WTC11 (cell line): ENCODE data around the gene CNKSR3. TPM values are rescaled to one million over a fixed set of nuclear protein-coding genes. Genes with fewer than 3 reads are reported as not detected.

Experiments
- ATAC-seq: fragments of 200-7000 bp; cut with Tn5 transposase; 2 replicates; pipeline ENCODE4 v1.10.0; 2021; ENCODE audit warnings: mild to moderate bottlenecking, moderate library complexity
- CTCF ChIA-PET: fragments of 300-600 bp; sonication (Branson Sonifier 250); formaldehyde crosslinking; loops from one replicate; lab custom pipeline; 2021; ENCODE audit warnings: antibody characterized with exemption; lab: Charles Lee
- POLR2A ChIA-PET: fragments of 350-600 bp; sonication (Branson Sonifier 250); formaldehyde crosslinking; loops from one replicate; lab custom pipeline; 2021; ENCODE audit warnings: antibody characterized with exemption; lab: Charles Lee
- DNase-seq: peaks from one replicate; pipeline ENCODE4 v3.0.0; 2021; ENCODE audit warnings: low spot score
- H3K27ac Mint-ChIP-seq: 2 replicates; pipeline ENCODE4 v1.8.0; 2021; ENCODE audit warnings: mixed read lengths
- H3K27me3 Mint-ChIP-seq: 2 replicates; pipeline ENCODE4 v1.8.0; 2021; ENCODE audit warnings: low read depth, mild to moderate bottlenecking, moderate library complexity, mixed read lengths
- H3K36me3 Mint-ChIP-seq: 2 replicates; pipeline ENCODE4 v1.8.0; 2021; ENCODE audit warnings: mixed read lengths
- H3K4me1 Mint-ChIP-seq: 2 replicates; pipeline ENCODE4 v1.8.0; 2022; ENCODE audit warnings: mixed read lengths
- H3K4me3 Mint-ChIP-seq: 2 replicates; pipeline ENCODE4 v1.8.0; 2021; ENCODE audit warnings: mild to moderate bottlenecking, moderate library complexity, mixed read lengths
- H3K9me3 Mint-ChIP-seq: 2 replicates; pipeline ENCODE4 v1.8.0; 2021; ENCODE audit warnings: mixed read lengths
- CREM ChIP-seq: sonication (generic); formaldehyde crosslinking; IDR thresholded peaks from 2 replicates; pipeline ENCODE4 v1.8.1; 2022; ENCODE audit warnings: mild to moderate bottlenecking, missing genetic modification reagents, moderate library complexity
- GABPB1 ChIP-seq: sonication (generic); formaldehyde crosslinking; IDR thresholded peaks from 2 replicates; pipeline ENCODE4 v1.8.1; 2023; ENCODE audit warnings: mild to moderate bottlenecking, missing genetic modification reagents
- GTF2I ChIP-seq: fragments of 250-450 bp; sonication (Bioruptor Pico); conservative IDR thresholded peaks from 2 replicates; pipeline ENCODE4 v1.4.0; 2021; ENCODE audit warnings: mild to moderate bottlenecking
- JUN ChIP-seq: sonication (generic); formaldehyde crosslinking; IDR thresholded peaks from 2 replicates; pipeline ENCODE4 v1.8.0; 2023; ENCODE audit warnings: mild to moderate bottlenecking, missing genetic modification reagents
- NFATC4 ChIP-seq: fragments of 250-450 bp; sonication (Bioruptor Pico); IDR thresholded peaks from 2 replicates; pipeline ENCODE4 v1.9.0; 2021; ENCODE audit warnings: mild to moderate bottlenecking
- NFE2L1 ChIP-seq: sonication (generic); formaldehyde crosslinking; IDR thresholded peaks from 2 replicates; pipeline ENCODE4 v1.8.1; 2023; ENCODE audit warnings: missing genetic modification reagents
- NR1H2 ChIP-seq: sonication (generic); formaldehyde crosslinking; IDR thresholded peaks from 2 replicates; pipeline ENCODE4 v1.9.0; 2021; ENCODE audit warnings: mild to moderate bottlenecking, moderate library complexity, missing genetic modification reagents
- NR3C1 ChIP-seq: sonication (generic); formaldehyde crosslinking; conservative IDR thresholded peaks from 2 replicates; pipeline ENCODE4 v1.8.1; 2023; ENCODE audit warnings: low read depth, mild to moderate bottlenecking, missing genetic modification reagents
- PRRX2 ChIP-seq: fragments of 250-450 bp; sonication (Bioruptor Pico); IDR thresholded peaks from 2 replicates; pipeline ENCODE4 v1.8.0; 2021; ENCODE audit warnings: mild to moderate bottlenecking
- RORB ChIP-seq: fragments of 250-450 bp; sonication (Bioruptor Pico); IDR thresholded peaks from 2 replicates; pipeline ENCODE4 v1.9.0; 2021; ENCODE audit warnings: mild to moderate bottlenecking
- SMAD4 ChIP-seq: sonication (generic); formaldehyde crosslinking; IDR thresholded peaks from 2 replicates; pipeline ENCODE4 v1.8.0; 2022; ENCODE audit warnings: mild to moderate bottlenecking, missing genetic modification reagents
- TCF7 ChIP-seq: sonication (generic); formaldehyde crosslinking; IDR thresholded peaks from 2 replicates; pipeline ENCODE4 v1.8.0; 2022; ENCODE audit warnings: mild to moderate bottlenecking, low read depth, missing genetic modification reagents, moderate library complexity
- TP53 ChIP-seq: sonication (generic); formaldehyde crosslinking; IDR thresholded peaks from 2 replicates; pipeline ENCODE4 v1.8.1; 2023; ENCODE audit warnings: mild to moderate bottlenecking, missing genetic modification reagents
- ZBTB21 ChIP-seq: sonication (generic); formaldehyde crosslinking; IDR thresholded peaks from 2 replicates; pipeline ENCODE4 v1.8.1; 2023; ENCODE audit warnings: mild to moderate bottlenecking, missing genetic modification reagents, borderline replicate concordance
- ZNF121 ChIP-seq: sonication (generic); formaldehyde crosslinking; IDR thresholded peaks from 2 replicates; pipeline ENCODE4 v1.8.0; 2023; ENCODE audit warnings: missing genetic modification reagents
- ZNF138 ChIP-seq: sonication (generic); formaldehyde crosslinking; conservative IDR thresholded peaks from 2 replicates; pipeline ENCODE4 v1.8.1; 2022; ENCODE audit warnings: mild to moderate bottlenecking, moderate library complexity, missing genetic modification reagents
- ZNF263 ChIP-seq: sonication (generic); formaldehyde crosslinking; IDR thresholded peaks from 2 replicates; pipeline ENCODE4 v1.8.1; 2022; ENCODE audit warnings: low read depth, mild to moderate bottlenecking, moderate library complexity, missing genetic modification reagents
- ZNF416 ChIP-seq: fragments of 250-450 bp; sonication (Bioruptor Pico); IDR thresholded peaks from 2 replicates; pipeline ENCODE4 v1.9.0; 2021; ENCODE audit warnings: mild to moderate bottlenecking, inconsistent platforms
- total RNA-seq: library from RNA; stranded (reverse); gene quantifications from 3 replicates; pipeline ENCODE4 v1.2.3, GENCODE V29; 2021
- TF ChIP-seq, protein P1 (sequence below): sonication (generic); formaldehyde crosslinking; conservative IDR thresholded peaks from 2 replicates; pipeline ENCODE4 v1.8.1; 2023; ENCODE audit warnings: mild to moderate bottlenecking, low read depth, missing genetic modification reagents, moderate library complexity
- TF ChIP-seq, protein P2 (sequence below): sonication (generic); formaldehyde crosslinking; IDR thresholded peaks from 2 replicates; pipeline ENCODE4 v1.8.1; 2022; ENCODE audit warnings: missing genetic modification reagents, borderline replicate concordance
- TF ChIP-seq, protein P3 (sequence below): fragments of 250-450 bp; sonication (Bioruptor Pico); IDR thresholded peaks from 2 replicates; pipeline ENCODE4 v1.9.0; 2021; ENCODE audit warnings: moderate library complexity, mild to moderate bottlenecking, inconsistent platforms, borderline replicate concordance
- TF ChIP-seq, protein P4 (sequence below): sonication (generic); formaldehyde crosslinking; IDR thresholded peaks from 2 replicates; pipeline ENCODE4 v1.8.1; 2022; ENCODE audit warnings: mild to moderate bottlenecking, moderate library complexity, missing genetic modification reagents
- TF ChIP-seq, protein P5 (sequence below): sonication (generic); formaldehyde crosslinking; IDR thresholded peaks from 2 replicates; pipeline ENCODE4 v1.8.1; 2023; ENCODE audit warnings: mild to moderate bottlenecking, missing genetic modification reagents, moderate library complexity

CNKSR3 gene
- total RNA-seq, 1 experiment from 2014 or later: 5.7 TPM

DNA sequence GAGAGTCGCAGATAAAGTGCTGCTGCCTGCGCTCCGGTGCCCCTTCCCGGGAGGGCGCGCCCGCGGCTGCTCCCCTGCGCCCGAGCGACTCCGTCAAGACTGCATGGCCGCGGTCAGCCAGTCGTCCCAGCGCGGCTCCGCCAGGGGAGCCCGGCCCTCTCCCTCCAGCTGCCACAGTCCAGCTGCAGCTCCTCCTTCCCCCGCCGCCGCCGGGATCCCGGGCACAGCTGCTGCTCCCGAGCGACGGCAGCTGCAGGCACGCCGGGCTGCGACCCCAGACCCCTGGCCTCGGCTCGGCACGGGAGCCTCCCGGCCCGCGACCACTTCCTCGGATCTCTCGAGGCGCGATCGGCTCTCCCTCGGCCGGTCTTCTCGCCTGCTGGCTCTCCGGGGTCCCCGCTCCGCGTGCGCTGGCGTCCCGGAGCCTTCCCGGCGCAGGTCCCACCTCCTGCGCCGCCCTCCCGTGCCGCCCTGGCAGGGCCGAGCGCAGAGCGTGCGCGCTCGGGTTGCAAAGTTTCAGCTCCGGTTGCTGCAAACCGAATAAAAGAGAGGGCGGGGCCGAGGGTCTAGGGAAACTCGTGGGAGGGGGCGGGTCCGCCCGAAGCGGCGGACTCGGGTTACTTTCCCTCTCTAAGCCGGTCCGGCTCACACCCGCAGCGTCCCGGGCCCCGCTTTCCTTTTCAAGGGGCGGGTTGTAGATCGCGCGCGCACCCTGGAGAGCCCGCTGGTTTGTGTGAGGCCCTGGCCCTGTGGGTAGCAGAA is at the start of gene CNKSR3 (continued):
- TF ChIP-seq, protein P1, sequence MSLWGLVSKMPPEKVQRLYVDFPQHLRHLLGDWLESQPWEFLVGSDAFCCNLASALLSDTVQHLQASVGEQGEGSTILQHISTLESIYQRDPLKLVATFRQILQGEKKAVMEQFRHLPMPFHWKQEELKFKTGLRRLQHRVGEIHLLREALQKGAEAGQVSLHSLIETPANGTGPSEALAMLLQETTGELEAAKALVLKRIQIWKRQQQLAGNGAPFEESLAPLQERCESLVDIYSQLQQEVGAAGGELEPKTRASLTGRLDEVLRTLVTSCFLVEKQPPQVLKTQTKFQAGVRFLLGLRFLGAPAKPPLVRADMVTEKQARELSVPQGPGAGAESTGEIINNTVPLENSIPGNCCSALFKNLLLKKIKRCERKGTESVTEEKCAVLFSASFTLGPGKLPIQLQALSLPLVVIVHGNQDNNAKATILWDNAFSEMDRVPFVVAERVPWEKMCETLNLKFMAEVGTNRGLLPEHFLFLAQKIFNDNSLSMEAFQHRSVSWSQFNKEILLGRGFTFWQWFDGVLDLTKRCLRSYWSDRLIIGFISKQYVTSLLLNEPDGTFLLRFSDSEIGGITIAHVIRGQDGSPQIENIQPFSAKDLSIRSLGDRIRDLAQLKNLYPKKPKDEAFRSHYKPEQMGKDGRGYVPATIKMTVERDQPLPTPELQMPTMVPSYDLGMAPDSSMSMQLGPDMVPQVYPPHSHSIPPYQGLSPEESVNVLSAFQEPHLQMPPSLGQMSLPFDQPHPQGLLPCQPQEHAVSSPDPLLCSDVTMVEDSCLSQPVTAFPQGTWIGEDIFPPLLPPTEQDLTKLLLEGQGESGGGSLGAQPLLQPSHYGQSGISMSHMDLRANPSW (CRISPR knock-in tag): no peak
- TF ChIP-seq, protein P2, sequence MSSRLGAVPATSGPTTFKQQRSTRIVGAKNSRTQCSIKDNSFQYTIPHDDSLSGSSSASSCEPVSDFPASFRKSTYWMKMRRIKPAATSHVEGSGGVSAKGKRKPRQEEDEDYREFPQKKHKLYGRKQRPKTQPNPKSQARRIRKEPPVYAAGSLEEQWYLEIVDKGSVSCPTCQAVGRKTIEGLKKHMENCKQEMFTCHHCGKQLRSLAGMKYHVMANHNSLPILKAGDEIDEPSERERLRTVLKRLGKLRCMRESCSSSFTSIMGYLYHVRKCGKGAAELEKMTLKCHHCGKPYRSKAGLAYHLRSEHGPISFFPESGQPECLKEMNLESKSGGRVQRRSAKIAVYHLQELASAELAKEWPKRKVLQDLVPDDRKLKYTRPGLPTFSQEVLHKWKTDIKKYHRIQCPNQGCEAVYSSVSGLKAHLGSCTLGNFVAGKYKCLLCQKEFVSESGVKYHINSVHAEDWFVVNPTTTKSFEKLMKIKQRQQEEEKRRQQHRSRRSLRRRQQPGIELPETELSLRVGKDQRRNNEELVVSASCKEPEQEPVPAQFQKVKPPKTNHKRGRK (CRISPR knock-in tag): no peak
- peak; percentile 79; the same call in 1 of the 2 replicates for TF ChIP-seq ZNF416 (CRISPR knock-in tag)
- TF ChIP-seq NFE2L1 (CRISPR knock-in tag): no peak
- no peak for TF ChIP-seq ZNF121
- TF ChIP-seq RORB (CRISPR knock-in tag): no peak

DNA sequence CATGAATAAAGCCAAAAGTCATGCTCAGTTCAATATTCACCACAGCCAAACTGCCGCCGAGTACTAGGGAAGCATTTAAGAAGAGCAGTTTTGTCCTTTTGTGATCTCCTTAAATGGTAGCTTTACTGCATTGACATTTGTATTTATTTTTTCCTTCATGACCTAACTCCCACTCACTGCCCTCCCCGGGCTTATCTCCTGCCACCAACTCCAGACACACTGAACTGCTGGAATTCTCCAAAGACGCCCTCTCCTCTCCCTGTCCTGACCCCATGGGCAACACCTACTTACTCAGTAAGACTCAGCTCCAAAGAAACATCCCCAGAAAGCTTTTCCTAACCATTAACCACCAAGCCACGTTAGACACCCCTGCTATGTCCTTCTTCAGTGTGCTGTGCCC is 48.5 kb upstream of the CNKSR3 start:
- no peaks in the 10 kb centered on the region; the same call in 1 of the 2 replicates for H3K27me3 Mint-ChIP-seq
- no peak for ATAC-seq
- ChIA-PET POLR2A (interaction anchor here (1.3 kb wide), 1 partner anchor 49 kb away, joined by 3 read pairs; the partner anchor contains the start of gene CNKSR3), CTCF (no interaction called here)
- no peaks in the 10 kb centered on the region for H3K9me3 Mint-ChIP-seq
- H3K36me3 Mint-ChIP-seq: no peaks in the 10 kb centered on the region
- no peaks in the 10 kb centered on the region for H3K4me1 Mint-ChIP-seq
- H3K4me3 Mint-ChIP-seq: no peak overlapping the region
- H3K27ac Mint-ChIP-seq: no peak overlapping the region
- DNase-seq: no peak
- TF ChIP-seq NR1H2 (CRISPR knock-in tag): no peak
- TF ChIP-seq, all 79 proteins: peak for 0

DNA sequence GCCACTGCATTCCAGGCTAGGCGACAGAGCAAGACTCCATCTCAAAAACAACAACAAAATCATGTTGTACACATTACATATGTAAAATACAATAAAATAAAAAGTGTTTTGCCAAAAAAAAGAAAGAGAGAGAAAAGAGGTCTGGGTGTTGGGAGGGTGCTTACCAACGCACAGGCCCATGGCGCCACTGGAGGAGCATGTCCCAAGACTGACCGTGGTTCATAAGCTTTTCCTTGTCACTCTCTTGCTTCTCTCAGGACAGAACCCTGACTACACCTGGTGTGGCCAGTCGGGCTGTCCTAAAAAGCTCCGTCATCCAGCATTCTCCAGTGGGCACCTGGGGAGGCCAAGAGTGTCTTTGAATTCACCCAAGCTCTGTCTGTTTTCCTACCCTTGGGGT is 48.0 kb upstream of the CNKSR3 start:
- no peaks in the 10 kb centered on the region; the same call in 1 of the 2 replicates for H3K27me3 Mint-ChIP-seq
- H3K9me3 Mint-ChIP-seq: no peaks in the 10 kb centered on the region
- no peak overlapping the region for H3K4me3 Mint-ChIP-seq
- POLR2A ChIA-PET: interaction anchor here (1.3 kb wide), 1 partner anchor 48 kb away, joined by 3 read pairs; the partner anchor contains the start of gene CNKSR3
- no peaks in the 10 kb centered on the region for H3K36me3 Mint-ChIP-seq
- no peak for DNase-seq
- TF ChIP-seq ZNF138: no peak
- TF ChIP-seq ZNF263 (CRISPR knock-in tag): no peak
- no peak for TF ChIP-seq JUN (CRISPR knock-in tag)
- TF ChIP-seq, protein P3, sequence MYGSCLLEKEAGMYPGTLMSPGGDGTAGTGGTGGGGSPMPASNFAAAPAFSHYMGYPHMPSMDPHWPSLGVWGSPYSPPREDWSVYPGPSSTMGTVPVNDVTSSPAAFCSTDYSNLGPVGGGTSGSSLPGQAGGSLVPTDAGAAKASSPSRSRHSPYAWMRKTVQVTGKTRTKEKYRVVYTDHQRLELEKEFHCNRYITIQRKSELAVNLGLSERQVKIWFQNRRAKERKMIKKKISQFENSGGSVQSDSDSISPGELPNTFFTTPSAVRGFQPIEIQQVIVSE (CRISPR knock-in tag): no peak
- TF ChIP-seq, protein P4, sequence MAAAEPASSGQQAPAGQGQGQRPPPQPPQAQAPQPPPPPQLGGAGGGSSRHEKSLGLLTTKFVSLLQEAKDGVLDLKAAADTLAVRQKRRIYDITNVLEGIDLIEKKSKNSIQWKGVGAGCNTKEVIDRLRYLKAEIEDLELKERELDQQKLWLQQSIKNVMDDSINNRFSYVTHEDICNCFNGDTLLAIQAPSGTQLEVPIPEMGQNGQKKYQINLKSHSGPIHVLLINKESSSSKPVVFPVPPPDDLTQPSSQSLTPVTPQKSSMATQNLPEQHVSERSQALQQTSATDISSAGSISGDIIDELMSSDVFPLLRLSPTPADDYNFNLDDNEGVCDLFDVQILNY (CRISPR knock-in tag): no peak
- TF ChIP-seq GABPB1: no peak
- TF ChIP-seq, all 79 proteins: peak for 0
- CTCF ChIA-PET: no interaction called here
- H3K4me1 Mint-ChIP-seq: no peaks in the 10 kb centered on the region
- no peak for ATAC-seq
- no peak overlapping the region for H3K27ac Mint-ChIP-seq

DNA sequence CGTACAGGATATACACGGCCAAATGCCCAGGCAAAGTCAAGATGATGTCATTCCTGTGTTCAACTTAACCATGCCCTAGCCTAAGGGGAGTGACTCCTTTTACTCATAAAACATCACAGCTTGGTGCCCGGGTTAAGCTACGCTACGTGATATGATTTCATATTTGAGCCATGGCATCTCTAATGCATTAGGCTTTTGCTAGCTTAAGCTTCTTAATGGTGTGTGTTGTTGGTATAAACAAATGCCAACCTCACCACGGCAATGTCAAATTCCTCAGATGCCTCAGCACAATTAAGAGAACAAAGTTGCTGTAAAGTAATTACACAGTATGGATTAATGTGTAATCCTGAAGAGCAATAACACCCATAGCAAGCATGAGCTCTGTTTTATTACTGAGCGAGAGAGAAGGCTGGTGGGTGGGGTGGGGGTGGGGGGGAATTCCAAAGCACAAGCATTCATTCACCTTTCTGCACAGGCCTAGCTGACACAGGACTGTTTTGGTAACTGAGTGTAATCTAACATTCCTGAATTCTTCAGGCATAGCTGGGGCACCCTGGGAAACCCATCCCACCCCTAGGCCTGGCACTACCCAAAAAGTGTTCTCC is 44.7 kb upstream of the CNKSR3 start:
- no peak overlapping the region for H3K27ac Mint-ChIP-seq
- ChIA-PET POLR2A (no interaction called here), CTCF (interaction anchor here (0.6 to 1.1 kb wide), 2 partner anchors 43 to 120 kb away, joined by 4 read pairs; no protein-coding TSS in a partner anchor)
- H3K4me3 Mint-ChIP-seq: no peak overlapping the region
- DNase-seq (no peak), ATAC-seq (no peak)
- H3K27me3 Mint-ChIP-seq: no peaks in the 10 kb centered on the region; the same call in 1 of the 2 replicates
- H3K4me1 Mint-ChIP-seq: no peaks in the 10 kb centered on the region
- no peaks in the 10 kb centered on the region for H3K36me3 Mint-ChIP-seq
- H3K9me3 Mint-ChIP-seq: no peaks in the 10 kb centered on the region
- no peak for TF ChIP-seq TP53
- no peak for TF ChIP-seq SMAD4
- no peak for TF ChIP-seq NFATC4 (CRISPR knock-in tag)
- no peak for TF ChIP-seq NR1H2 (CRISPR knock-in tag)
- TF ChIP-seq CREM (CRISPR knock-in tag): no peak
- no peak for TF ChIP-seq ZBTB21 (CRISPR knock-in tag)
- no peak for TF ChIP-seq GTF2I (CRISPR knock-in tag)
- no peak for TF ChIP-seq RORB (CRISPR knock-in tag)
- TF ChIP-seq, protein P5, sequence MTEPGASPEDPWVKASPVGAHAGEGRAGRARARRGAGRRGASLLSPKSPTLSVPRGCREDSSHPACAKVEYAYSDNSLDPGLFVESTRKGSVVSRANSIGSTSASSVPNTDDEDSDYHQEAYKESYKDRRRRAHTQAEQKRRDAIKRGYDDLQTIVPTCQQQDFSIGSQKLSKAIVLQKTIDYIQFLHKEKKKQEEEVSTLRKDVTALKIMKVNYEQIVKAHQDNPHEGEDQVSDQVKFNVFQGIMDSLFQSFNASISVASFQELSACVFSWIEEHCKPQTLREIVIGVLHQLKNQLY: no peak
- TF ChIP-seq NR3C1 (CRISPR knock-in tag): no peak
- no peak for TF ChIP-seq PRRX2 (CRISPR knock-in tag)
- TF ChIP-seq, protein P3 (CRISPR knock-in tag): no peak
- TF ChIP-seq TCF7 (CRISPR knock-in tag): no peak
